Hepatic stellate cell (primary cell): ENCODE measurements around the gene FUT1.
"Not testable (repeated sequence)": the region's sequence is repeated elsewhere in the genome, so short reads cannot be mapped to it uniquely, and the experiment has no call there.

ENCODE experiments used
- DNase-seq: peaks from one replicate; pipeline ENCODE4 v3.0.0; 2011; ENCODE audit warnings: low spot score

Gene FUT1

GRCh38 chr19:48718106-48718505 lies 34.3 kb downstream of the FUT1 start:
- not testable (repeated sequence) for DNase-seq

DNA sequence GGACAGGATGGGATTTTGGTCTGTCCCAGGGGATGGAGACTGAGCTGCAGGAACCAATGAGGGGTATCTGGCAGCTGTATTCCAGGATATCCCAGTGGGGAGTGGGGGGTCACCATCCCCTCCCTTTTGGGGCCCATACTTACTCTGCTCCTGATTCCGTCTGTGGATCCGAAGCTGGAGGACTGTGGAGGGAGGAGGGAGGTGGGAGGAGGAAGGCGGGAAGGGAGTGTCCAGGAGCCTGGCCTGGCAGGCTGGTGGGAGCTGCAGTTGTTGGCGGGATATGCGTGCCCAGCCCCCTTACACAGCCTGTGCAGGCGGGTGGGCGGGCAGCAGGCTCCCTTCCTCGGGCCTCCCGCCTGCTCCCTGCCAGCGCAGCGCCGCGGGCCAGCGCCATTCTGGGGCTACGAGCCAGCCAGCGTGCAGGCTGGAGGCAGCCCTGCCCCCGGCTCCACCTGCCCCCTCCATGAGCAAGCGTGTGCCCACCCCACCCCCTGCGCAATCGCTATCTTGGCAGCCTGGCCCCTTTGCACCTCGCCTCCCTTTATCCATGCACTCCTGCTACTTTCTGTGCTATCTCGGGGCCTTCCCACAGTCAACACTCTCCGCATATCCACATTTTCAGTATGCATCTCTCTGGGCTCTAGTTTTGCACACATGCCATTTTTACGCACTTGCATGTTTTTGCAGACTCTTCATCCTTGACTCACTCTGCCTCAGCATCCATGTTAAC lies 35.7 kb downstream of the FUT1 start:
- DNase-seq = no peak

DNA sequence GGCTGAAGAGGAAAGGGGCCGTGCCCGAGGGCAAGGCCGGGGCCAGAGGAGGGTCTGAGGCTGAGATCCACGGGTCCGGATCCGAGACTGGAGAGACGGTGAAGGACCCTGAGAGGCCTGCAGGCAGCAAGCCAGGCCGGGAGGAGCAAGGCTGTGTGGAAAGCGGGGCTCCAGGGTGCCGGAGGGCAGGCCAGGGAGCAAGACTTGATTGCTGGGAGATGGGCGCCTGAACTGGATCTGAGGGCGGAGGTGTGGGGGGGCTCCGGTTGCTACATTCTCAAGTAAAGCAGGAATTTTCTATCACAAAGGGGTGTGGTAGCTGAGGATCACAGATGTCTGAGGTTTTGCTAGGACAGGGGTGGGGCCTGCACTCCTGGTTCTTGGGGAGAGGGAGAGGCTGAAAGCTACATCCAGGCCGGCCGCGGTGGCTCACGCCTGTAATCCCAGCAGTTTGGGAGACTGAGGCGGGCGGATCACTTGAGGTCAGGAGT lies 36.7 kb downstream of the FUT1 start:
- no peak for DNase-seq

DNA sequence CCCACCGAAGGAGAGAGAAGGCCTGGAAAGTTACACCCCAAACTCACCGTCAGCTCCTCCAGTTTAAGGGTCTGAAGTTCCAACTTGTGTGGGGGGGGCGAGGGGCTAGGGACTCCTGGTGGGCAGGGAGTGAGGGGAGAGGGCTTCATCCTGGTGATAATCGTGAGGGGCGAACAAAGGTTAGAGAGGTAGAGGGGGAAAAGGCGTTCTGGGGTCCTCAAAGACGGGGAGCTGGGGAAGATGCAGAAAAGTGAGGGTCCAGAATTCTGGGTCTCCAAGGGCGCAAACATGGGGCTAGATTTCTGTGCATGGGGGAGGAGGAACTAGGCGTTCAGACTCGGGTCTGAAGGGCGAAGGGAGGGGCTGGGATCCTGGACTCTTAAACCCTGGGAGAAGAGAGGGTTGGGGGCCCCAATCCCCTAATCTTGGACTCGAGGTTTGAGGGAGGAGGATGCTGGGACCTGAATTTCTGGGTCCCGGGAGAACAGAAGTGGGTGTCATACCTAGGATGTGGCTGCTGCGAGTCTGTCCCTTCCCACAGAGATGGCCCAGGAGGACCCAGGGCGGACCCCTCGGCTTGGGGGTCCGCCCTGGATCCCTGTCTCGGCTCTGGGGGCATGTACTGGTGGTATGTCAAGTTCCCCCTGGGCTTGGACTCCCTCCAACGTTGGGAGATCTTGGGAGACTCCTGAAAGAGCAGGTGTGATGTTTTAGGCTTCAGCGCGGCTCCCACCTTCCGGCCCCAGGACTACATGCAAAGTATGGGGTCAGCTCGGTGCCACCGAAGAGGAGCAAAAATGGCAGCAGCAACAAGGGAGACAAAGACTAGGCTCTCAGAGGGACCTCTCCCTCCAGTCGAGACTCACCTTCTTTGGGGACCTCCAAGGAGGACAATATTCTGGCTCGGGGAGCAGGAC lies 37.4 kb downstream of the FUT1 start:
- DNase-seq = no peak

GRCh38 chr19:48713864-48714755 lies 38.3 kb downstream of the FUT1 start:
- DNase-seq = peak; percentile 100

DNA sequence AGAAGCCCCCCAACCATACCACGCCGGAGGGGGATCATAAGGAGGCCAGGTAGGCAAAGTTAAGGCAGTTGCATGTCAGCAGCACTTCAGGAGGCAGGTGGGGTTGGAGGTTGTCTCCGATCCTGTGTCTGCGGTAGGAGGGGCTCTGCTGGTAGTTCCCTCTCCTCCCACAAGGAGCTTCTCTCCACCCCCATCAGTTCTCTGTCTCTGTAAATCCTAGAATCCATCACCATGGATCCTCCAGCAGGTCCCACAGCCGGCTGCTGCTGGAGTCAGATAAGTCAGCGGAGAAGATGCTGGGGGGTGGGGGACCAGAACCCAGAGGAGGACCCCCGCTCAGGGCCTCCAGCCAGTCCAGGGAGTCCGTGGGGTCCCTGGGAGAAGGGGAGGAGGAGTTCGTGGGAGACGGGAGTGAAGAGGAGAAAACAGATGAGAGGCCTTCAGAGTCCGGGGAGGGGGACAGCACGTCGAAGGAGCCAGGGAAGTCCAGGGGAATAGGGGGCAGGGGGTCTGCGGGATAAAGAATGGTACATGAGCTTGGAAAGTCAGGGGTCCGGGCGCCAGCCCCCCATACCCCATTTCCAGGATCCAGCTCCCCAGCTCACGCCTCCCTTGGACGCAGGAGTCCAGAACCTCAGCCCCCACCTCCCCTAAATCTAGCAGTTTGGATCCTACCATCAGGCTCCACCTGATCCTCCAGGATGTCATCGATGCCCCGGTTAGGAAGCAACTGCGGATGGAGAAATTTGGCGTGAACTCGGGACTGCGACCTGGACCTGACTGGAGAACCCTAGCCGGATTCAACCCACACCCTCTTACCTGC lies 39.2 kb downstream of the FUT1 start:
- DNase-seq = peak; percentile 63

DNA sequence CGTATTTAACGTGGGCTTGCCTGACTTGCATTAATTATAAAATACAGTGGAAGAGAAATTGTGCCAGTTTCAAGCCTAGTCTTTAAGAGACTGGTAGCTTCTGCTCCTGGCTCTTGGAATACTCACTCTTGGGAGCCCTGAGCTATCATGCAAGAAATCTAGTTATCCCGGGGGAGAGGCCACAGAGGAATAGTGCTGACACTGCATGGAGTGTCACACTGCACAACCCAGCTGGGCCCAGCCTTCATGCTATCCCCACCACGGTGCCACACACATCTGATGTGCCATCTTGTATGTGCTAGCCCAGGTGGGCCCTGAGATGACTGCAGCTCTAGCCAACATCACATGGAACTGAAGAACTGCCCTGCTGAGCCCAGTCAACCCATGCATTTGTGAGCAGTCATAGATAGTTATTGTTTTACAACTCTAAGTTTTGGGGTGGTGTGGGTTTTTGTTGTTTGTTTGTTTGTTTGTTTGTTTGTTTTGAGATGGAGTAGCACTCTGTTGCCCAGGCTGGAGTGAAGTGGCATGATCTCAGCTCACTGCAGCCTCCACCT lies 41.3 kb downstream of the FUT1 start:
- DNase-seq = no peak

DNA sequence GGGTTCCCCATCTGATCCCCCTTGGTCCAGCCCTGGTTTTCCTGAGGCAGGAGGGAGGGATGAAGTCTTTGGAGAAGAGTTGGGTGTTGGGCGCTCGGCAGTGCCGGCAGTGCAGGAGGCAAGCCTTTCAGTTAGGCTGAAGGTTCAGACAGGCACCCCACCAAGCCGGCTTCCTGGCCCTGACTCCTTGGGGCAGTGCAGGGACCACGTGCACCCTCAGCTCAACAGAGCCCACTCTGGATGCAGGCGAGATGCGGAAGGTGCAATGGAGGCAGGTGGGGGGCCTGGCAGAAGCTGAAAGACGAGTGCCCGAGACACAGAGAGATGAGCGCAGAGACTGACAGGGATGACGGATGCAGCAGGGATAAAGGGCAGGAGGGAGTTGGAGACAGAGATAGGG lies 44.0 kb downstream of the FUT1 start:
- no peak for DNase-seq

DNA sequence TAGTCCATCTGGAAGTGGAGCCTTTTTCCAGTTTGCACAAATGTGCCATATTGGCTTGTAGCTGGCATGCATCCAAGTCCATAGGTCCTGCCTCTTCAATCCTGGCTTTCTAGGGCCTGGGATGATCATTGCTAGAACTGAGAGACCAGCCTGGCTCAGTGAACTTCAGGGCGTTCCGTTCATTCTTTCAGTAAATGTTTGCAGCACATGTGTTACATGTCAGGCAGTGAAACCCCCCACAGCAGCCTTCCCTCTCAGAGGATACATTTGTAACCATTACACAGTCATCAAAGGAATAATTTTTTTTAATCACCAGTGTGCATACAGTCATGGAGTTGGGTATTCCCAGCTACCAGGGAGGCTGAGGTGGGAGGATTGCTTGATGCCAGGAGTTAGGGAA lies 47.0 kb downstream of the FUT1 start:
- DNase-seq = no peak

DNA sequence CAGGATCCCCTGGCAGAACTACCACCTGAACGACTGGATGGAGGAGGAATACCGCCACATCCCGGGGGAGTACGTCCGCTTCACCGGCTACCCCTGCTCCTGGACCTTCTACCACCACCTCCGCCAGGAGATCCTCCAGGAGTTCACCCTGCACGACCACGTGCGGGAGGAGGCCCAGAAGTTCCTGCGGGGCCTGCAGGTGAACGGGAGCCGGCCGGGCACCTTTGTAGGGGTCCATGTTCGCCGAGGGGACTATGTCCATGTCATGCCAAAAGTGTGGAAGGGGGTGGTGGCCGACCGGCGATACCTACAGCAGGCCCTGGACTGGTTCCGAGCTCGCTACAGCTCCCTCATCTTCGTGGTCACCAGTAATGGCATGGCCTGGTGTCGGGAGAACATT lies 49.1 kb downstream of the FUT1 start:
- no peak for DNase-seq

- no peak for DNase-seq
Observed at GRCh38 chr19:48702701-48703100, 49.7 kb downstream of the FUT1 start.

DNA sequence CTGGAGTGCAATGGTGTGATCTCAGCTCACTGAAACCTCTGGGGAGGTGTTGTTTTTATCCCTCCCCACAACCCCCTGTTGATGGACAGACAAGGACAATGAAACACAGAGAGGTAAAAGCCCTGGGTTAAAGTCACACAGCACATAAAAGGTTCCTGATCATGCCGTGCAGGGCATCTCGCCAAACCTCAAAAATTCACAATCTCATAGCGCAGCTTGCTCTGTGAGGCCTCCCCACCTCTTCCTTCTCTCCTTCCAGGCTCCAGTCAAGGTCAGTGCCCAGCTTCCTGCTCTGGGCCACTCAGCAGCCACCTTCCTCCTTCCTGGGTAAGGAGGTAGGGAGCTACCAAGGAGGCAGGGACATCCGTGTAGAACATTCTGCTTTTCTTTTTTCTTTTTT lies 54.4 kb downstream of the FUT1 start:
- DNase-seq = peak; percentile 54
